ENCODE results near the gene PORCN. TPM values are rescaled to one million over a fixed set of nuclear protein-coding genes. Genes with fewer than 3 reads are reported as not detected.

PORCN gene
- total RNA-seq, 1 donor from 2014 or later: 4.9 TPM

GRCh38 chrX:48477960-48478755 lies 30.6 kb upstream of the PORCN start:
- DNase-seq: no peak

GRCh38 chrX:48478806-48479205 lies 30.0 kb upstream of the PORCN start:
- DNase-seq: no peak

- no peak for DNase-seq
Observed at GRCh38 chrX:48480142-48480541, 28.6 kb upstream of the PORCN start.

- no peak for DNase-seq
Observed at GRCh38 chrX:48480583-48480982, 28.2 kb upstream of the PORCN start.

GRCh38 chrX:48482526-48482925 lies 26.3 kb upstream of the PORCN start:
- DNase-seq: no peak

- no peak for DNase-seq
Observed at GRCh38 chrX:48487362-48487798, 21.4 kb upstream of the PORCN start.

GRCh38 chrX:48488034-48488433 lies 20.8 kb upstream of the PORCN start:
- no peak for DNase-seq

GRCh38 chrX:48489296-48489695 lies 19.5 kb upstream of the PORCN start:
- no peak for DNase-seq

- no peak for DNase-seq
Observed at GRCh38 chrX:48489892-48490291, 18.9 kb upstream of the PORCN start.

GRCh38 chrX:48490661-48491060 lies 18.1 kb upstream of the PORCN start:
- no peak for DNase-seq

GRCh38 chrX:48491809-48492208 lies 17.0 kb upstream of the PORCN start:
- no peak for DNase-seq

- peak; percentile 15 for DNase-seq
Observed at GRCh38 chrX:48492293-48492910, 16.4 kb upstream of the PORCN start.

- peak; percentile 63 for DNase-seq
Observed at GRCh38 chrX:48493890-48494364, 14.9 kb upstream of the PORCN start.

- DNase-seq: no peak
Observed at GRCh38 chrX:48496660-48497059, 12.1 kb upstream of the PORCN start.

GRCh38 chrX:48497871-48498270 lies 10.9 kb upstream of the PORCN start:
- DNase-seq: no peak

GRCh38 chrX:48498374-48498809 lies 10.4 kb upstream of the PORCN start:
- peak; percentile 59 for DNase-seq

- DNase-seq: no peak
Observed at GRCh38 chrX:48504261-48504660, 4.5 kb upstream of the PORCN start.

- no peak for DNase-seq
Observed at GRCh38 chrX:48505481-48505880, 3.3 kb upstream of the PORCN start.

- no peak for DNase-seq
Observed at GRCh38 chrX:48507246-48507645, 1.5 kb upstream of the PORCN start.

GRCh38 chrX:48509245-48509590 lies 426 bp downstream of the PORCN start:
- no peak for DNase-seq

- DNase-seq: no peak
Observed at GRCh38 chrX:48509619-48510018, 827 bp downstream of the PORCN start.

GRCh38 chrX:48511560-48511959 lies 2.8 kb downstream of the PORCN start:
- DNase-seq: peak; percentile 45

- DNase-seq: no peak
Observed at GRCh38 chrX:48512371-48512935, 3.7 kb downstream of the PORCN start.

GRCh38 chrX:48513670-48514069 lies 4.9 kb downstream of the PORCN start:
- no peak for DNase-seq

All from dermis blood vessel endothelial cell (primary cell).